K562 (cell line): Measurements from ENCODE around the gene PCNX3. TPM values are rescaled to one million over a fixed set of nuclear protein-coding genes. Genes with fewer than 3 reads are reported as not detected.

ENCODE experiments used
- ATAC-seq: fragments of 200-7000 bp; cut with Tn5 transposase; 3 replicates; pipeline ENCODE4 v1.9.1; 2020; ENCODE audit warnings: moderate library complexity
- BruUV-seq: library from RNA; stranded (reverse); fragments of 400-500 nt; replicated peaks from 2 replicates; lab custom pipeline; 2021; lab: Mats Ljungman, UMichigan
- CTCF ChIA-PET: fragments of 300-600 bp; formaldehyde crosslinking; extraction: SDS; loops from one replicate; lab custom pipeline; 2021; ENCODE audit warnings: low intra/inter-chr PET ratio; lab: Yijun Ruan, JAX
- POLR2A ChIA-PET: fragments of 300-600, 350-650 bp; sonication (Branson Sonifier 250); formaldehyde crosslinking; extraction: SDS; loops from one replicate; lab custom pipeline; 2021; ENCODE audit warnings: antibody characterized with exemption, inconsistent platforms; lab: Yijun Ruan, JAX
- DNase-seq, 4 experiments: peaks; one replicate each; pipeline versions ENCODE4 v3.0.0 to v3.0.0-alpha.2; 2011 to 2018; ENCODE audit warnings: low spot score in 3 of 4, mixed read lengths in 3 of 4; ENCODE audit errors: extremely low read depth in 1 of 4
- FAIRE-seq: peaks from 2 replicates; lab custom pipeline; 2011; peaks lifted over from hg19 to GRCh38; lab: Jason Lieb, UNC
- H2AFZ ChIP-seq: 2 replicates; pipeline ENCODE4 v1.6.0; 2011; ENCODE audit warnings: low read depth, low read length, control low read depth, inconsistent platforms
- H3K27ac ChIP-seq: fragments of 200-600 bp; 3 replicates; pipeline ENCODE4 v1.8.0; 2011; ENCODE audit warnings: low read depth, mild to moderate bottlenecking, control low read depth, inconsistent platforms, low read length, moderate library complexity, mixed read lengths; ENCODE audit errors: extremely low read depth
- H3K27me3 ChIP-seq, 2 experiments: fragments of 300-600 bp in 1 of 2; 2 replicates in 1 of 2; 3 replicates in 1 of 2; pipeline versions ENCODE4 v1.6.0 to v1.8.0; 2011; ENCODE audit warnings: inconsistent platforms in 2 of 2, low read length in 2 of 2, mild to moderate bottlenecking in 1 of 2, mixed read lengths in 1 of 2, moderate library complexity in 1 of 2; ENCODE audit not compliant: control insufficient read depth in 2 of 2, insufficient read depth in 2 of 2
- H3K36me3 ChIP-seq: fragments of 300-600 bp; 3 replicates; pipeline ENCODE4 v1.8.0; 2011; ENCODE audit warnings: mild to moderate bottlenecking, low read length, inconsistent platforms; ENCODE audit not compliant: control insufficient read depth, insufficient read depth
- H3K4me1 ChIP-seq, 2 experiments: fragments of 200-600 bp in 1 of 2; replicated peaks in 1 of 2; 2 replicates in 1 of 2; 3 replicates in 1 of 2; pipeline versions ENCODE4 v1.5.1 to v1.8.0; 2011; ENCODE audit warnings: inconsistent platforms in 2 of 2, low read length in 2 of 2, mild to moderate bottlenecking in 1 of 2, mixed read lengths in 1 of 2, moderate library complexity in 1 of 2; ENCODE audit not compliant: control insufficient read depth in 2 of 2, insufficient read depth in 2 of 2
- H3K4me2 ChIP-seq: 2 replicates; pipeline ENCODE4 v1.6.1; 2011; ENCODE audit warnings: low read length, control low read depth, inconsistent platforms, mixed read lengths; ENCODE audit not compliant: insufficient read depth
- H3K4me3 ChIP-seq: fragments of 200-600 bp; sonication (generic), shearing (Covaris generic); 2 replicates; pipeline ENCODE4 v1.5.1; 2016; ENCODE audit warnings: control low read depth, inconsistent platforms
- H3K79me2 ChIP-seq: fragments of 200-600 bp; 3 replicates; pipeline ENCODE4 v1.8.0; 2011; ENCODE audit warnings: low read length, inconsistent platforms; ENCODE audit not compliant: control insufficient read depth, insufficient read depth
- H3K9ac ChIP-seq, 2 experiments: 2 replicates each; pipeline versions ENCODE4 v1.6.0 to v1.6.1; 2011; ENCODE audit warnings: low read depth in 2 of 2, low read length in 2 of 2, control low read depth in 1 of 2, inconsistent platforms in 1 of 2, mild to moderate bottlenecking in 1 of 2, mixed read lengths in 1 of 2; ENCODE audit not compliant: insufficient read depth in 1 of 2
- H3K9me1 ChIP-seq: one replicate; pipeline ENCODE4 v1.6.0; 2011; ENCODE audit warnings: inconsistent platforms, mild to moderate bottlenecking, low read length, moderate library complexity; ENCODE audit not compliant: control insufficient read depth, insufficient read depth
- H3K9me3 ChIP-seq: replicated peaks from 2 replicates; pipeline ENCODE4 v1.5.1; 2011; ENCODE audit warnings: low read depth, low read length, inconsistent platforms; ENCODE audit not compliant: control insufficient read depth, insufficient read depth
- H4K20me1 ChIP-seq: replicated peaks from 2 replicates; pipeline ENCODE4 v1.6.1; 2011; ENCODE audit warnings: low read length, inconsistent platforms, mixed read lengths; ENCODE audit not compliant: control insufficient read depth, insufficient read depth
- CAMTA2 ChIP-seq: fragments of 250-450 bp; sonication (Bioruptor Pico); conservative IDR thresholded peaks from 2 replicates; pipeline ENCODE4 v1.5.1; 2022
- CHD1 ChIP-seq: fragments of 200-600 bp; sonication (generic); IDR thresholded peaks from one replicate; pipeline ENCODE4 v1.6.1; 2012; ENCODE audit warnings: mild to moderate bottlenecking, moderate library complexity, low read length, inconsistent platforms
- CXXC5 ChIP-seq: fragments of 250-450 bp; sonication (Bioruptor Pico); IDR thresholded peaks from 2 replicates; pipeline ENCODE4 v1.8.0; 2022; ENCODE audit warnings: inconsistent platforms, mild to moderate bottlenecking, moderate library complexity
- NR4A1 ChIP-seq, 2 experiments: fragments of 250-450 bp in 1 of 2; fragments of 450-650 bp in 1 of 2; sonication (Bioruptor Pico) in 1 of 2; IDR thresholded peaks; 2 replicates each; pipeline versions ENCODE4 v1.4.0 to v1.6.1; 2016 to 2020; ENCODE audit warnings: mild to moderate bottlenecking in 2 of 2, missing compliant biosample characterization in 1 of 2, missing genetic modification characterization in 1 of 2, moderate library complexity in 1 of 2
- SIRT6 ChIP-seq: IDR thresholded peaks from one replicate; pipeline ENCODE4 v1.6.1; 2012; ENCODE audit warnings: low read depth, mild to moderate bottlenecking, control low read depth, inconsistent platforms, low read length, moderate library complexity
- SP1 ChIP-seq: sonication (generic); formaldehyde crosslinking; IDR thresholded peaks from 2 replicates; pipeline ENCODE4 v1.8.1; 2022; ENCODE audit warnings: mild to moderate bottlenecking, missing genetic modification reagents
- TCF3 ChIP-seq: sonication (generic); formaldehyde crosslinking; IDR thresholded peaks from 2 replicates; pipeline ENCODE4 v1.4.0; 2020; ENCODE audit warnings: mild to moderate bottlenecking, missing genetic modification reagents
- WGBS: fragments of 100-300 bp; shearing (Covaris generic); methylation state at CpG from one replicate; pipeline ENCODE4 v1.1.6; 2016; ENCODE audit warnings: low coverage, mixed read lengths; ENCODE audit not compliant: insufficient coverage; ENCODE audit errors: missing lambda C conversion rate; 5-methylcytosine and 5-hydroxymethylcytosine counted together
- in situ Hi-C: fragments of 300-500 bp; cut with MboI; formaldehyde crosslinking; loops from 4 replicates; pipeline ENCODE4 v1.15.0; 2018; ENCODE audit warnings: inconsistent platforms, mixed read lengths
- intact Hi-C: fragments of 100-400 bp; cut with micrococcal nuclease; formaldehyde crosslinking; loops from 2 replicates; pipeline ENCODE4 v1.14.2; 2022
- polyA plus RNA-seq, 8 experiments: library from polyadenylated mRNA; depleted of rRNA in 4 of 8; stranded (reverse) in 5 of 8; unstranded in 3 of 8; fragments of >200 nt; fragmentation: Nextera tagmentation in 2 of 8; fragmentation: Illumina TruSeq in 1 of 8; extraction: Ambion mirVana in 2 of 8; extraction: Trizol in 1 of 8; gene quantifications; 2 replicates each; pipeline versions ENCODE4 v1.2.1 to v1.2.3, GENCODE V29; 2011 to 2014; ENCODE audit warnings: inconsistent platforms in 1 of 8, missing spikeins in 1 of 8
- total RNA-seq, 7 experiments: library from RNA; depleted of rRNA in 6 of 7; stranded (reverse); fragments of >200 nt in 6 of 7; fragmentation: Illumina TruSeq in 2 of 7; extraction: Trizol in 2 of 7; gene quantifications; 2 replicates each; pipeline versions ENCODE4 v1.2.1 to v1.2.3, GENCODE V29; 2011 to 2021; ENCODE audit warnings: low replicate concordance in 1 of 7
- TF ChIP-seq, protein P1 (sequence below): fragments of 450-650 bp; formaldehyde crosslinking; IDR thresholded peaks from 2 replicates; pipeline ENCODE4 v1.4.0; 2020; ENCODE audit warnings: mild to moderate bottlenecking, moderate library complexity
- TF ChIP-seq, protein P2 (sequence below): fragments of 450-650 bp; IDR thresholded peaks from 2 replicates; pipeline ENCODE4 v1.6.1; 2016
- TF ChIP-seq, protein P3 (sequence below): fragments of 250-450 bp; sonication (Bioruptor Pico); IDR thresholded peaks from 2 replicates; pipeline ENCODE4 v1.5.0; 2020; ENCODE audit warnings: mild to moderate bottlenecking, borderline replicate concordance
- TF ChIP-seq, protein P4 (sequence below): sonication (generic); formaldehyde crosslinking; IDR thresholded peaks from 2 replicates; pipeline ENCODE4 v1.8.1; 2023; ENCODE audit warnings: mild to moderate bottlenecking, missing genetic modification reagents

PCNX3 gene
- total and polyA plus RNA-seq, 9 of the 15 experiments (the other 6 are each of a cell fraction or from before 2014, with no cell fraction given), result 0.11 to 47.8 (median 12.8) TPM

DNA sequence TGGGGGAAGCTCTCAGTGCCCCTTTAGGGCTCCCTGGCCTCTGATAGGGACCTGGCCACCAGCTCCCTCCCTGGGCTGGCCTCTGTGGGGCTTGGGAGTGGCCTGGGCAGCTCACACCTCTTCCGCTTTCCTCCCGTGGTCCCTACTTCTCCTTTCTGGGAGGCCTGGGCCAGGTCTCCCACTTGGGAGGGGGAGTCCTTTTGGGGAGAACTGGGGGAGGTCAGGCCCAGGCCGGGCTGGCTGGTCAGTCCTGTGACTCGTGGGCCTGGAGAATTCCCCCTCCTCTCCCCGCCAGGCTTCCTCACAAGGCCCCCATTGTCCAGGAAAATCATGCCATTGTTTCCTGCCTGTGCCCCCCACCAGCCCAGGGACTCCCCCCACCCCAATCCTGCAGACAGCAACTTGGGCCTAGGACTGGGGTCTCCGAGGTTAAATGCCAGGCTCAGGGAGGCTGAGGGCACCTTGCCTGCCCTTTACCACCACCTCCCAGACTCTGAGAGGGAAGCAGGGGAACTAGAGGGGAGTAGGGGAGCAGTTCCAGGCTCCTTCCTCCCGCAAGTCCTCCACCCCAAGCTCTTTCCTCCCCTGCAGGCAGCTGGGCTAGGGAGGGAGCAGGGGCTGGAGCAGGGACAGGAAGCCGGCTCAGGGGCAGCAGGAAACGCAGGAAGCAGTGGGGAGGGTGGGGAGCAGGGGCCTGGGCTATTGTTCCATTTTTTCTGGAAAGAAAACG is 4.4 kb upstream of the PCNX3 start (continued):
- TF ChIP-seq, protein P1, sequence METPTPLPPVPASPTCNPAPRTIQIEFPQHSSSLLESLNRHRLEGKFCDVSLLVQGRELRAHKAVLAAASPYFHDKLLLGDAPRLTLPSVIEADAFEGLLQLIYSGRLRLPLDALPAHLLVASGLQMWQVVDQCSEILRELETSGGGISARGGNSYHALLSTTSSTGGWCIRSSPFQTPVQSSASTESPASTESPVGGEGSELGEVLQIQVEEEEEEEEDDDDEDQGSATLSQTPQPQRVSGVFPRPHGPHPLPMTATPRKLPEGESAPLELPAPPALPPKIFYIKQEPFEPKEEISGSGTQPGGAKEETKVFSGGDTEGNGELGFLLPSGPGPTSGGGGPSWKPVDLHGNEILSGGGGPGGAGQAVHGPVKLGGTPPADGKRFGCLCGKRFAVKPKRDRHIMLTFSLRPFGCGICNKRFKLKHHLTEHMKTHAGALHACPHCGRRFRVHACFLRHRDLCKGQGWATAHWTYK, result no peak
- TF ChIP-seq, all 486 proteins: peak for 7

DNA sequence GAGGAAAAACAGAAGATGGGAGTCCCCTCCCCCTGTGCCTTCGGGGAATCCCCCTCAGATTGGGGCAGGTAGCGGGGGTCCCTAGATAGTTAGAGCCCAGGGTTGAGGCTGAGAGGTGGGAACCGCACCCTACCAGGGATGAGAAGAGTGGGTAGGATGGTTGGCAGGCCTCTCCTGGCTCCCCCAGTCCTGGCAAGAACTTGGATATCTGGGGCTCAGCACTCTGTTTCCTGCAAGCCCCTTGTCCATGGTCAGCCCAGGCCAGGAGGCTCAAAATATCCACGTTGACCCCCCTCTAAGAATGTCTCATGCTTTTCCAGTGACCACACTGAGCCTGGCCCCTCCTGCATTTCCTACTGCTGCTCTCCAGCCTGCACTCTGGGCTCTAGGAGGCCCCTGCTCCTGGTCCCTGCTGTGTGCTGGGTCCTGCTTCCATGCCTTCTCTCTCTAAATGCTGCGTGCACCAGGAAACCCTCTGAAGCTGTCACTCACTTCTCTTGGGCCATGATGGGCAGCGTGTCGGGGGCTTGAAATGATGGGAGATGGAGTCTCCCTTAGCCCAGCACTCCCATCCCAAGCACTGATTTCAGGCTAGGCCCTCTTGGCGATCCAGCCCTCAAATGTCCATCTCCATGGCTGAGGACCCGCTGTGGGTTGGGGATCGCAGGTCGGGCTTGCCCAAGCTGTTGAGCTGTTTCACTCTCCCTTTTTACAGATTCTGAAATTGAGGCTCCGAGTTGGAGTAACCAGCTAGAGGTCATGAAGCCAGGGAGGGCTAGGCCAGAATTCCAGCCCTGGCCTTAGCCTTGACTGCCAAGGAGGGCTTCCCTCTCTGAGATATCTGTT is 3.6 kb upstream of the PCNX3 start:
- Histone ChIP-seq H3K9me3 (no peaks in the 10 kb centered on the region), H3K4me1 (peaks cover 23 to 65% of the 10 kb centered on the region in 2 experiments), H3K9me1 (no peaks in the 10 kb centered on the region), H3K27me3 (no peaks in the 10 kb centered on the region), H3K36me3 (peaks cover 42% of the 10 kb centered on the region; the same call in 2 of the 3 replicates), H3K4me2 (peak overlapping the region; percentile 90), H3K9ac (peak overlapping the region; percentile 13 to 93; a peak in 3 of 4 replicates), H3K79me2 (peaks cover 54% of the 10 kb centered on the region), H3K27ac (peak overlapping the region; percentile 8; the same call in 2 of the 3 replicates), H2AFZ (no peak overlapping the region), H4K20me1 (no peaks in the 10 kb centered on the region; the same call in 1 of the 2 replicates), H3K4me3 (peak overlapping the region; percentile 87; the same call in 1 of the 2 replicates)
- FAIRE-seq (no peak), DNase-seq (no peak), ATAC-seq (no peak)
- intact Hi-C loops (no loop called here), in situ Hi-C loops (no loop called here)
- 66% methylated on average over 11 of the region's 12 CpGs for WGBS
- no TSS peak for BruUV-seq
- CTCF ChIA-PET, result no interaction called here
- POLR2A ChIA-PET, result interaction anchor here (0.6 to 1.9 kb wide), 7 partner anchors 8 to 162 kb away, joined by 3 to 9 read pairs (median 4); partner anchors contain the start of gene KCNK7
- TF ChIP-seq, protein P2, sequence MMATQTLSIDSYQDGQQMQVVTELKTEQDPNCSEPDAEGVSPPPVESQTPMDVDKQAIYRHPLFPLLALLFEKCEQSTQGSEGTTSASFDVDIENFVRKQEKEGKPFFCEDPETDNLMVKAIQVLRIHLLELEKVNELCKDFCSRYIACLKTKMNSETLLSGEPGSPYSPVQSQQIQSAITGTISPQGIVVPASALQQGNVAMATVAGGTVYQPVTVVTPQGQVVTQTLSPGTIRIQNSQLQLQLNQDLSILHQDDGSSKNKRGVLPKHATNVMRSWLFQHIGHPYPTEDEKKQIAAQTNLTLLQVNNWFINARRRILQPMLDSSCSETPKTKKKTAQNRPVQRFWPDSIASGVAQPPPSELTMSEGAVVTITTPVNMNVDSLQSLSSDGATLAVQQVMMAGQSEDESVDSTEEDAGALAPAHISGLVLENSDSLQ, result peak; percentile 52
- TF ChIP-seq SIRT6, result no peak
- TF ChIP-seq, protein P3, sequence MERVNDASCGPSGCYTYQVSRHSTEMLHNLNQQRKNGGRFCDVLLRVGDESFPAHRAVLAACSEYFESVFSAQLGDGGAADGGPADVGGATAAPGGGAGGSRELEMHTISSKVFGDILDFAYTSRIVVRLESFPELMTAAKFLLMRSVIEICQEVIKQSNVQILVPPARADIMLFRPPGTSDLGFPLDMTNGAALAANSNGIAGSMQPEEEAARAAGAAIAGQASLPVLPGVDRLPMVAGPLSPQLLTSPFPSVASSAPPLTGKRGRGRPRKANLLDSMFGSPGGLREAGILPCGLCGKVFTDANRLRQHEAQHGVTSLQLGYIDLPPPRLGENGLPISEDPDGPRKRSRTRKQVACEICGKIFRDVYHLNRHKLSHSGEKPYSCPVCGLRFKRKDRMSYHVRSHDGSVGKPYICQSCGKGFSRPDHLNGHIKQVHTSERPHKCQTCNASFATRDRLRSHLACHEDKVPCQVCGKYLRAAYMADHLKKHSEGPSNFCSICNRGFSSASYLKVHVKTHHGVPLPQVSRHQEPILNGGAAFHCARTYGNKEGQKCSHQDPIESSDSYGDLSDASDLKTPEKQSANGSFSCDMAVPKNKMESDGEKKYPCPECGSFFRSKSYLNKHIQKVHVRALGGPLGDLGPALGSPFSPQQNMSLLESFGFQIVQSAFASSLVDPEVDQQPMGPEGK (CRISPR knock-in tag), result no peak
- TF ChIP-seq NR4A1 (CRISPR knock-in tag; IDR thresholded peaks at IDR 0.05), result no peak
- TF ChIP-seq NR4A1 (tag; IDR thresholded peaks at IDR 0.05), result no peak
- TF ChIP-seq CAMTA2 (CRISPR knock-in tag), result no peak
- TF ChIP-seq SP1 (CRISPR knock-in tag), result no peak
- no peak for TF ChIP-seq TCF3 (CRISPR knock-in tag)
- no peak for TF ChIP-seq CXXC5
- TF ChIP-seq, protein P4, sequence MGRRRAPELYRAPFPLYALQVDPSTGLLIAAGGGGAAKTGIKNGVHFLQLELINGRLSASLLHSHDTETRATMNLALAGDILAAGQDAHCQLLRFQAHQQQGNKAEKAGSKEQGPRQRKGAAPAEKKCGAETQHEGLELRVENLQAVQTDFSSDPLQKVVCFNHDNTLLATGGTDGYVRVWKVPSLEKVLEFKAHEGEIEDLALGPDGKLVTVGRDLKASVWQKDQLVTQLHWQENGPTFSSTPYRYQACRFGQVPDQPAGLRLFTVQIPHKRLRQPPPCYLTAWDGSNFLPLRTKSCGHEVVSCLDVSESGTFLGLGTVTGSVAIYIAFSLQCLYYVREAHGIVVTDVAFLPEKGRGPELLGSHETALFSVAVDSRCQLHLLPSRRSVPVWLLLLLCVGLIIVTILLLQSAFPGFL (CRISPR knock-in tag), result 0 out of 2 replicates have a peak, but pooled peaks have one; percentile 48
- no peak for TF ChIP-seq CHD1
